H9 (cell line): Measurements from ENCODE around the gene SLC35F5. TPM values are rescaled to one million over a fixed set of nuclear protein-coding genes. Genes with fewer than 3 reads are reported as not detected.

Source experiments
- DNase-seq: peaks from one replicate; pipeline ENCODE4 v3.0.0-alpha.2; 2017
- H2AFZ ChIP-seq: one replicate; pipeline ENCODE4 v1.6.1; 2013; ENCODE audit warnings: mild to moderate bottlenecking, low read length, control low read depth, moderate library complexity
- H2AK5ac ChIP-seq: 2 replicates; pipeline ENCODE4 v1.6.1; 2013; ENCODE audit warnings: low read length, control low read depth, mixed read lengths; ENCODE audit not compliant: insufficient read length
- H2BK120ac ChIP-seq: one replicate; pipeline ENCODE4 v1.6.1; 2013; ENCODE audit warnings: low read depth, mild to moderate bottlenecking, low read length, control low read depth, inconsistent platforms; ENCODE audit not compliant: poor library complexity, severe bottlenecking
- H2BK12ac ChIP-seq: 2 replicates; pipeline ENCODE4 v1.6.1; 2013; ENCODE audit warnings: low read length, control low read depth, mixed read lengths, low read depth; ENCODE audit not compliant: insufficient read length
- H2BK15ac ChIP-seq: 2 replicates; pipeline ENCODE4 v1.6.1; 2013; ENCODE audit warnings: low read depth, low read length, control low read depth
- H2BK20ac ChIP-seq: one replicate; pipeline ENCODE4 v1.6.1; 2013; ENCODE audit warnings: low read depth, mild to moderate bottlenecking, low read length, control low read depth, inconsistent platforms; ENCODE audit not compliant: poor library complexity, severe bottlenecking
- H2BK5ac ChIP-seq: 2 replicates; pipeline ENCODE4 v1.6.1; 2013; ENCODE audit warnings: low read length, control low read depth, mixed read lengths; ENCODE audit not compliant: insufficient read length
- H3K14ac ChIP-seq: 2 replicates; pipeline ENCODE4 v1.6.1; 2013; ENCODE audit warnings: low read length, control low read depth; ENCODE audit not compliant: insufficient read depth
- H3K18ac ChIP-seq: 2 replicates; pipeline ENCODE4 v1.6.1; 2013; ENCODE audit warnings: low read depth, mild to moderate bottlenecking, mixed read lengths, low read length, control low read depth; ENCODE audit not compliant: insufficient read length
- H3K23ac ChIP-seq: 2 replicates; pipeline ENCODE4 v1.6.1; 2013; ENCODE audit warnings: low read length, control low read depth, mixed read lengths, low read depth; ENCODE audit not compliant: insufficient read length
- H3K23me2 ChIP-seq: 2 replicates; pipeline ENCODE4 v1.6.1; 2013; ENCODE audit warnings: low read depth, mild to moderate bottlenecking, mixed read lengths, low read length, control low read depth; ENCODE audit not compliant: insufficient read length, poor library complexity, severe bottlenecking
- H3K27ac ChIP-seq: 2 replicates; pipeline ENCODE4 v1.5.1; 2013; ENCODE audit warnings: low read length, control low read depth, mixed read lengths, low read depth; ENCODE audit not compliant: insufficient read length
- H3K27me3 ChIP-seq: 2 replicates; pipeline ENCODE4 v1.6.1; 2013; ENCODE audit warnings: low read length, control low read depth, inconsistent platforms; ENCODE audit not compliant: insufficient read depth
- H3K4ac ChIP-seq: 2 replicates; pipeline ENCODE4 v1.6.1; 2013; ENCODE audit warnings: low read depth, mild to moderate bottlenecking, control low read depth, inconsistent platforms, low read length, moderate library complexity
- H3K4me1 ChIP-seq: 2 replicates; pipeline ENCODE4 v1.6.1; 2013; ENCODE audit warnings: low read length, control low read depth, inconsistent platforms; ENCODE audit not compliant: insufficient read depth
- H3K4me2 ChIP-seq: 2 replicates; pipeline ENCODE4 v1.6.1; 2013; ENCODE audit warnings: low read length, control low read depth, mixed read lengths; ENCODE audit not compliant: insufficient read length, insufficient read depth
- H3K56ac ChIP-seq: 2 replicates; pipeline ENCODE4 v1.6.1; 2013; ENCODE audit warnings: low read depth, mild to moderate bottlenecking, mixed read lengths, low read length, control low read depth; ENCODE audit not compliant: insufficient read length
- H3K79me1 ChIP-seq: 2 replicates; pipeline ENCODE4 v1.6.1; 2013; ENCODE audit warnings: low read depth, mild to moderate bottlenecking, moderate library complexity, low read length, control low read depth, inconsistent platforms; ENCODE audit not compliant: insufficient read depth, poor library complexity, severe bottlenecking
- H3K79me2 ChIP-seq: 2 replicates; pipeline ENCODE4 v1.6.1; 2013; ENCODE audit warnings: low read length, control low read depth, inconsistent platforms; ENCODE audit not compliant: insufficient read depth
- H3K9ac ChIP-seq: 2 replicates; pipeline ENCODE4 v1.6.1; 2013; ENCODE audit warnings: low read length, control low read depth, mixed read lengths; ENCODE audit not compliant: insufficient read length; ENCODE audit errors: extremely low read depth
- H3K9me3 ChIP-seq: one replicate; pipeline ENCODE4 v1.6.1; 2013; ENCODE audit warnings: low read depth, low read length, inconsistent platforms; ENCODE audit not compliant: control insufficient read depth
- H3T11ph ChIP-seq: one replicate; pipeline ENCODE4 v1.6.1; 2013; ENCODE audit warnings: mild to moderate bottlenecking, low read length, control low read depth, inconsistent platforms
- H4K20me1 ChIP-seq: one replicate; pipeline ENCODE4 v1.6.1; 2013; ENCODE audit not compliant: control insufficient read depth, insufficient read length, insufficient read depth
- H4K5ac ChIP-seq: 2 replicates; pipeline ENCODE4 v1.6.1; 2013; ENCODE audit warnings: low read depth, mild to moderate bottlenecking, mixed read lengths, low read length, control low read depth; ENCODE audit not compliant: insufficient read length
- H4K8ac ChIP-seq: replicated peaks from 2 replicates; pipeline ENCODE4 v1.6.1; 2013; ENCODE audit warnings: low read length, control low read depth, mixed read lengths, low read depth; ENCODE audit not compliant: insufficient read length
- H4K91ac ChIP-seq: 2 replicates; pipeline ENCODE4 v1.6.1; 2013; ENCODE audit warnings: low read depth, mild to moderate bottlenecking, moderate library complexity, mixed read lengths, low read length, control low read depth; ENCODE audit not compliant: insufficient read length
- H3K27ac Mint-ChIP-seq, 3 experiments: 2 replicates in 2 of 3; 3 replicates in 1 of 3; pipeline ENCODE4 v1.8.0; 2020 to 2021; ENCODE audit warnings: mixed read lengths in 3 of 3, mild to moderate bottlenecking in 1 of 3, moderate library complexity in 1 of 3
- H3K27me3 Mint-ChIP-seq: 2 replicates; pipeline ENCODE4 v1.8.0; 2021; ENCODE audit warnings: low read depth, mild to moderate bottlenecking, moderate library complexity, mixed read lengths
- H3K36me3 Mint-ChIP-seq, 3 experiments: 2 replicates in 2 of 3; 3 replicates in 1 of 3; pipeline ENCODE4 v1.8.0; 2020 to 2021; ENCODE audit warnings: low read depth in 3 of 3, mixed read lengths in 3 of 3; ENCODE audit not compliant: insufficient read depth in 1 of 3
- H3K4me1 Mint-ChIP-seq, 2 experiments: 2 replicates each; pipeline ENCODE4 v1.8.0; 2020; ENCODE audit warnings: mixed read lengths in 2 of 2
- H3K4me3 Mint-ChIP-seq, 2 experiments: 2 replicates in 1 of 2; 3 replicates in 1 of 2; pipeline ENCODE4 v1.8.0; 2020 to 2021; ENCODE audit warnings: mild to moderate bottlenecking in 2 of 2, mixed read lengths in 2 of 2, moderate library complexity in 1 of 2
- H3K9me3 Mint-ChIP-seq, 2 experiments: 2 replicates in 1 of 2; 3 replicates in 1 of 2; pipeline ENCODE4 v1.8.0; 2020; ENCODE audit warnings: mild to moderate bottlenecking in 2 of 2, mixed read lengths in 2 of 2, moderate library complexity in 1 of 2
- WGBS: extraction: QIAGEN DNeasy Blood & Tissue Kit; methylation state at CpG from one replicate; pipeline ENCODE4 v1.1.7; 2013; ENCODE audit warnings: missing lambda C conversion rate, low lambda C conversion rate, mixed read lengths; ENCODE audit not compliant: insufficient read length; ENCODE audit errors: extremely low coverage; 5-methylcytosine and 5-hydroxymethylcytosine counted together
- total RNA-seq: library from RNA; stranded (reverse); gene quantifications from 2 replicates; pipeline ENCODE4 v1.2.1, GENCODE V29; 2021
- TF ChIP-seq, protein P1 (sequence below): fragments of 200-600 bp; sonication (generic); conservative IDR thresholded peaks from 3 replicates; pipeline ENCODE4 v1.8.0; 2021; ENCODE audit warnings: antibody characterized with exemption, mild to moderate bottlenecking

SLC35F5 gene
- total RNA-seq, 1 experiment from 2014 or later = 31.3 TPM

DNA sequence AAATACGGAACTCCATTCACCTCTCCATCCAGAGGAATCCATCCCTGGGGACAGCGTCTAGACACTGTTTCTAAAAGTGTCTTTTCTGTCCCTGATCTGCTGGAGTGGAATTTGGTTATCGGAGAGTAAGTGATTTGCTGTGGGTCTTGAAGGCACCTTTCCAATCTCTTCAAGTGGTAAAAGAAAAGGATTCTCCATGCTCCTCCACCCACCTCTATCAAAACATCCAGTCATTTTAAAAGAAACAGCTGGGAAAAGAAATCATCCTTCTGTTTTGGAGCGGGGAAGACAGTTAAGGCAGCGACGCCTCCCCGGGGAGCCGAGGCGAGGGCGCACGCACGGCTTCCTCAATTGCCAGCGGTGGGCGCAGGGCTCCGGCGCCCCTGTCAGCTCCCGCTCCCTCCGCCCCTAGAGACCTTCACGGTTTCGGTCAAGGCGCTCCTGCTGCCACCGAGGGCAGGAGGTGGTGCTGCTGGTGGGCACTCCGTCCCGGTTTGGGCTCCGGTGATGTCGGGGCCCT lies 547 bp downstream of the SLC35F5 start:
- H3K36me3 Mint-ChIP-seq = peaks cover 4 to 11% (median 10%) of the 10 kb centered on the region in 3 experiments
- H3T11ph ChIP-seq = no peak overlapping the region
- no peak overlapping the region for H3K4ac ChIP-seq
- no peak overlapping the region for H3K23ac ChIP-seq
- WGBS = no CpG with 5 or more reads among the region's 26 CpGs
- no peak overlapping the region for H2BK15ac ChIP-seq
- peak overlapping the region; percentile 88 for H3K14ac ChIP-seq
- H2AFZ ChIP-seq = no peak overlapping the region
- H4K8ac ChIP-seq = no peak overlapping the region
- H2AK5ac ChIP-seq = no peak overlapping the region
- peaks cover 4% of the 10 kb centered on the region; the same call in 1 of the 2 replicates for H3K79me2 ChIP-seq
- H3K27me3 Mint-ChIP-seq = no peaks in the 10 kb centered on the region
- peaks cover 9 to 10% of the 10 kb centered on the region in 2 experiments for H3K4me1 Mint-ChIP-seq
- no peak overlapping the region for H2BK20ac ChIP-seq
- H3K27me3 ChIP-seq = no peaks in the 10 kb centered on the region
- no peaks in the 10 kb centered on the region for H3K9me3 ChIP-seq
- H3K9ac ChIP-seq = peak overlapping the region; percentile 71
- no peak overlapping the region for H2BK120ac ChIP-seq
- no peak overlapping the region for H4K5ac ChIP-seq
- no peaks in the 10 kb centered on the region for H3K4me1 ChIP-seq
- peak overlapping the region; percentile 80 for H3K18ac ChIP-seq
- peak overlapping the region; percentile 87 for H3K4me2 ChIP-seq
- TF ChIP-seq, protein P1, sequence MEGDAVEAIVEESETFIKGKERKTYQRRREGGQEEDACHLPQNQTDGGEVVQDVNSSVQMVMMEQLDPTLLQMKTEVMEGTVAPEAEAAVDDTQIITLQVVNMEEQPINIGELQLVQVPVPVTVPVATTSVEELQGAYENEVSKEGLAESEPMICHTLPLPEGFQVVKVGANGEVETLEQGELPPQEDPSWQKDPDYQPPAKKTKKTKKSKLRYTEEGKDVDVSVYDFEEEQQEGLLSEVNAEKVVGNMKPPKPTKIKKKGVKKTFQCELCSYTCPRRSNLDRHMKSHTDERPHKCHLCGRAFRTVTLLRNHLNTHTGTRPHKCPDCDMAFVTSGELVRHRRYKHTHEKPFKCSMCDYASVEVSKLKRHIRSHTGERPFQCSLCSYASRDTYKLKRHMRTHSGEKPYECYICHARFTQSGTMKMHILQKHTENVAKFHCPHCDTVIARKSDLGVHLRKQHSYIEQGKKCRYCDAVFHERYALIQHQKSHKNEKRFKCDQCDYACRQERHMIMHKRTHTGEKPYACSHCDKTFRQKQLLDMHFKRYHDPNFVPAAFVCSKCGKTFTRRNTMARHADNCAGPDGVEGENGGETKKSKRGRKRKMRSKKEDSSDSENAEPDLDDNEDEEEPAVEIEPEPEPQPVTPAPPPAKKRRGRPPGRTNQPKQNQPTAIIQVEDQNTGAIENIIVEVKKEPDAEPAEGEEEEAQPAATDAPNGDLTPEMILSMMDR = no peak
- no peaks in the 10 kb centered on the region for H3K79me1 ChIP-seq
- no peak overlapping the region for H2BK12ac ChIP-seq
- peaks cover 0 to 3% of the 10 kb centered on the region in 2 experiments; a peak in 2 of 5 replicates for H3K9me3 Mint-ChIP-seq
- no peak overlapping the region for H4K91ac ChIP-seq
- H3K4me3 Mint-ChIP-seq = peak overlapping the region; percentile 97 to 99
- no peak for DNase-seq
- H3K27ac Mint-ChIP-seq = peak overlapping the region in 1 of 3 experiments; percentile 90; a peak in 2 of 7 replicates
- no peaks in the 10 kb centered on the region for H4K20me1 ChIP-seq
- no peak overlapping the region for H3K56ac ChIP-seq
- no peak overlapping the region for H3K27ac ChIP-seq
- peaks cover 6% of the 10 kb centered on the region for H3K23me2 ChIP-seq
- no peak overlapping the region for H2BK5ac ChIP-seq
